Bronchial epithelial cell (primary cell): ENCODE measurements around the gene HOXB5. TPM values are rescaled to one million over a fixed set of nuclear protein-coding genes. Genes with fewer than 3 reads are reported as not detected.

ENCODE experiments used
- DNase-seq: peaks from one replicate; pipeline ENCODE4 v3.0.0-alpha.2; 2010; ENCODE audit warnings: low read depth
- FAIRE-seq: peaks from 2 replicates; lab custom pipeline; 2011; peaks lifted over from hg19 to GRCh38; lab: Jason Lieb, UNC
- H3K27me3 ChIP-seq: 2 replicates; pipeline ENCODE4 v1.5.1; 2011; ENCODE audit warnings: low read length; ENCODE audit not compliant: control insufficient read depth, insufficient read depth
- H3K36me3 ChIP-seq: 2 replicates; pipeline ENCODE4 v1.5.1; 2011; ENCODE audit warnings: low read length; ENCODE audit not compliant: control insufficient read depth, insufficient read depth
- H3K4me3 ChIP-seq: 2 replicates; pipeline ENCODE4 v1.5.1; 2011; ENCODE audit warnings: mild to moderate bottlenecking, low read depth, low read length, control low read depth
- CTCF ChIP-seq: IDR thresholded peaks from 2 replicates; pipeline ENCODE4 v1.5.1; 2011; ENCODE audit warnings: mild to moderate bottlenecking, moderate library complexity, low read length, control low read depth, inconsistent platforms; ENCODE audit not compliant: insufficient read depth, severe bottlenecking
- total RNA-seq: library from RNA; depleted of rRNA; stranded (reverse); fragments of >200 nt; gene quantifications from 2 replicates; pipeline ENCODE4 v1.2.1, GENCODE V29; 2014

The HOXB5 gene
- total RNA-seq, 1 donor from 2014 or later = not detected

GRCh38 chr17:48594538-48595277 is 1.1 kb upstream of the HOXB5 start:
- no peak for FAIRE-seq
- no peak overlapping the region for H3K4me3 ChIP-seq
- TF ChIP-seq CTCF = no peak
- no peaks in the 10 kb centered on the region for H3K36me3 ChIP-seq
- peaks cover 86% of the 10 kb centered on the region for H3K27me3 ChIP-seq
- no peak for DNase-seq

- DNase-seq (peak; percentile 32), FAIRE-seq (no peak)
Measured at GRCh38 chr17:48593840-48594537, 410 bp upstream of the HOXB5 start.

GRCh38 chr17:48592577-48592976 is 1.0 kb downstream of the HOXB5 start:
- TF ChIP-seq CTCF = no peak
- FAIRE-seq (no peak), DNase-seq (no peak)
- no peak overlapping the region for H3K4me3 ChIP-seq
- H3K27me3 ChIP-seq = peaks cover 84% of the 10 kb centered on the region
- no peaks in the 10 kb centered on the region for H3K36me3 ChIP-seq

More at GRCh38 chr17:48593840-48594537, 410 bp upstream of the HOXB5 start:
- peaks cover 86% of the 10 kb centered on the region for H3K27me3 ChIP-seq
- peak; percentile 96 for TF ChIP-seq CTCF
- no peak overlapping the region for H3K4me3 ChIP-seq
- no peaks in the 10 kb centered on the region for H3K36me3 ChIP-seq

- Histone ChIP-seq H3K4me3 (no peak overlapping the region), H3K36me3 (no peaks in the 10 kb centered on the region), H3K27me3 (peaks cover 84% of the 10 kb centered on the region)
- DNase-seq (no peak), FAIRE-seq (no peak)
- TF ChIP-seq CTCF = no peak
Measured at GRCh38 chr17:48592057-48592514, 1.5 kb downstream of the HOXB5 start.

- no peak overlapping the region for H3K4me3 ChIP-seq
- no peaks in the 10 kb centered on the region for H3K36me3 ChIP-seq
- DNase-seq = no peak
- no peak for TF ChIP-seq CTCF
- FAIRE-seq = no peak
- H3K27me3 ChIP-seq = peaks cover 84% of the 10 kb centered on the region
Measured at GRCh38 chr17:48591255-48592056, 2.1 kb downstream of the HOXB5 start.
